H9 (cell line): ENCODE results near the gene CCDC92B. TPM values are rescaled to one million over a fixed set of nuclear protein-coding genes. Genes with fewer than 3 reads are reported as not detected.

Experiments
- DNase-seq: peaks from one replicate; pipeline ENCODE4 v3.0.0-alpha.2; 2017
- H2AFZ ChIP-seq: one replicate; pipeline ENCODE4 v1.6.1; 2013; ENCODE audit warnings: mild to moderate bottlenecking, low read length, control low read depth, moderate library complexity
- H2AK5ac ChIP-seq: 2 replicates; pipeline ENCODE4 v1.6.1; 2013; ENCODE audit warnings: low read length, control low read depth, mixed read lengths; ENCODE audit not compliant: insufficient read length
- H2BK120ac ChIP-seq: one replicate; pipeline ENCODE4 v1.6.1; 2013; ENCODE audit warnings: low read depth, mild to moderate bottlenecking, low read length, control low read depth, inconsistent platforms; ENCODE audit not compliant: poor library complexity, severe bottlenecking
- H2BK12ac ChIP-seq: 2 replicates; pipeline ENCODE4 v1.6.1; 2013; ENCODE audit warnings: low read length, control low read depth, mixed read lengths, low read depth; ENCODE audit not compliant: insufficient read length
- H2BK15ac ChIP-seq: 2 replicates; pipeline ENCODE4 v1.6.1; 2013; ENCODE audit warnings: low read depth, low read length, control low read depth
- H2BK20ac ChIP-seq: one replicate; pipeline ENCODE4 v1.6.1; 2013; ENCODE audit warnings: low read depth, mild to moderate bottlenecking, low read length, control low read depth, inconsistent platforms; ENCODE audit not compliant: poor library complexity, severe bottlenecking
- H2BK5ac ChIP-seq: 2 replicates; pipeline ENCODE4 v1.6.1; 2013; ENCODE audit warnings: low read length, control low read depth, mixed read lengths; ENCODE audit not compliant: insufficient read length
- H3K14ac ChIP-seq: 2 replicates; pipeline ENCODE4 v1.6.1; 2013; ENCODE audit warnings: low read length, control low read depth; ENCODE audit not compliant: insufficient read depth
- H3K18ac ChIP-seq: 2 replicates; pipeline ENCODE4 v1.6.1; 2013; ENCODE audit warnings: low read depth, mild to moderate bottlenecking, mixed read lengths, low read length, control low read depth; ENCODE audit not compliant: insufficient read length
- H3K23ac ChIP-seq: 2 replicates; pipeline ENCODE4 v1.6.1; 2013; ENCODE audit warnings: low read length, control low read depth, mixed read lengths, low read depth; ENCODE audit not compliant: insufficient read length
- H3K23me2 ChIP-seq: 2 replicates; pipeline ENCODE4 v1.6.1; 2013; ENCODE audit warnings: low read depth, mild to moderate bottlenecking, mixed read lengths, low read length, control low read depth; ENCODE audit not compliant: insufficient read length, poor library complexity, severe bottlenecking
- H3K27ac ChIP-seq: 2 replicates; pipeline ENCODE4 v1.5.1; 2013; ENCODE audit warnings: low read length, control low read depth, mixed read lengths, low read depth; ENCODE audit not compliant: insufficient read length
- H3K27me3 ChIP-seq: 2 replicates; pipeline ENCODE4 v1.6.1; 2013; ENCODE audit warnings: low read length, control low read depth, inconsistent platforms; ENCODE audit not compliant: insufficient read depth
- H3K4ac ChIP-seq: 2 replicates; pipeline ENCODE4 v1.6.1; 2013; ENCODE audit warnings: low read depth, mild to moderate bottlenecking, control low read depth, inconsistent platforms, low read length, moderate library complexity
- H3K4me1 ChIP-seq: 2 replicates; pipeline ENCODE4 v1.6.1; 2013; ENCODE audit warnings: low read length, control low read depth, inconsistent platforms; ENCODE audit not compliant: insufficient read depth
- H3K4me2 ChIP-seq: 2 replicates; pipeline ENCODE4 v1.6.1; 2013; ENCODE audit warnings: low read length, control low read depth, mixed read lengths; ENCODE audit not compliant: insufficient read length, insufficient read depth
- H3K56ac ChIP-seq: 2 replicates; pipeline ENCODE4 v1.6.1; 2013; ENCODE audit warnings: low read depth, mild to moderate bottlenecking, mixed read lengths, low read length, control low read depth; ENCODE audit not compliant: insufficient read length
- H3K79me1 ChIP-seq: 2 replicates; pipeline ENCODE4 v1.6.1; 2013; ENCODE audit warnings: low read depth, mild to moderate bottlenecking, moderate library complexity, low read length, control low read depth, inconsistent platforms; ENCODE audit not compliant: insufficient read depth, poor library complexity, severe bottlenecking
- H3K79me2 ChIP-seq: 2 replicates; pipeline ENCODE4 v1.6.1; 2013; ENCODE audit warnings: low read length, control low read depth, inconsistent platforms; ENCODE audit not compliant: insufficient read depth
- H3K9ac ChIP-seq: 2 replicates; pipeline ENCODE4 v1.6.1; 2013; ENCODE audit warnings: low read length, control low read depth, mixed read lengths; ENCODE audit not compliant: insufficient read length; ENCODE audit errors: extremely low read depth
- H3K9me3 ChIP-seq: one replicate; pipeline ENCODE4 v1.6.1; 2013; ENCODE audit warnings: low read depth, low read length, inconsistent platforms; ENCODE audit not compliant: control insufficient read depth
- H3T11ph ChIP-seq: one replicate; pipeline ENCODE4 v1.6.1; 2013; ENCODE audit warnings: mild to moderate bottlenecking, low read length, control low read depth, inconsistent platforms
- H4K20me1 ChIP-seq: one replicate; pipeline ENCODE4 v1.6.1; 2013; ENCODE audit not compliant: control insufficient read depth, insufficient read length, insufficient read depth
- H4K5ac ChIP-seq: 2 replicates; pipeline ENCODE4 v1.6.1; 2013; ENCODE audit warnings: low read depth, mild to moderate bottlenecking, mixed read lengths, low read length, control low read depth; ENCODE audit not compliant: insufficient read length
- H4K8ac ChIP-seq: replicated peaks from 2 replicates; pipeline ENCODE4 v1.6.1; 2013; ENCODE audit warnings: low read length, control low read depth, mixed read lengths, low read depth; ENCODE audit not compliant: insufficient read length
- H4K91ac ChIP-seq: 2 replicates; pipeline ENCODE4 v1.6.1; 2013; ENCODE audit warnings: low read depth, mild to moderate bottlenecking, moderate library complexity, mixed read lengths, low read length, control low read depth; ENCODE audit not compliant: insufficient read length
- H3K27ac Mint-ChIP-seq, 3 experiments: 2 replicates in 2 of 3; 3 replicates in 1 of 3; pipeline ENCODE4 v1.8.0; 2020 to 2021; ENCODE audit warnings: mixed read lengths in 3 of 3, mild to moderate bottlenecking in 1 of 3, moderate library complexity in 1 of 3
- H3K27me3 Mint-ChIP-seq: 2 replicates; pipeline ENCODE4 v1.8.0; 2021; ENCODE audit warnings: low read depth, mild to moderate bottlenecking, moderate library complexity, mixed read lengths
- H3K36me3 Mint-ChIP-seq, 3 experiments: 2 replicates in 2 of 3; 3 replicates in 1 of 3; pipeline ENCODE4 v1.8.0; 2020 to 2021; ENCODE audit warnings: low read depth in 3 of 3, mixed read lengths in 3 of 3; ENCODE audit not compliant: insufficient read depth in 1 of 3
- H3K4me1 Mint-ChIP-seq, 2 experiments: 2 replicates each; pipeline ENCODE4 v1.8.0; 2020; ENCODE audit warnings: mixed read lengths in 2 of 2
- H3K4me3 Mint-ChIP-seq, 2 experiments: 2 replicates in 1 of 2; 3 replicates in 1 of 2; pipeline ENCODE4 v1.8.0; 2020 to 2021; ENCODE audit warnings: mild to moderate bottlenecking in 2 of 2, mixed read lengths in 2 of 2, moderate library complexity in 1 of 2
- H3K9me3 Mint-ChIP-seq, 2 experiments: 2 replicates in 1 of 2; 3 replicates in 1 of 2; pipeline ENCODE4 v1.8.0; 2020; ENCODE audit warnings: mild to moderate bottlenecking in 2 of 2, mixed read lengths in 2 of 2, moderate library complexity in 1 of 2
- WGBS: extraction: QIAGEN DNeasy Blood & Tissue Kit; methylation state at CpG from one replicate; pipeline ENCODE4 v1.1.7; 2013; ENCODE audit warnings: missing lambda C conversion rate, low lambda C conversion rate, mixed read lengths; ENCODE audit not compliant: insufficient read length; ENCODE audit errors: extremely low coverage; 5-methylcytosine and 5-hydroxymethylcytosine counted together
- total RNA-seq: library from RNA; stranded (reverse); gene quantifications from 2 replicates; pipeline ENCODE4 v1.2.1, GENCODE V29; 2021
- TF ChIP-seq, protein P1 (sequence below): fragments of 200-600 bp; sonication (generic); conservative IDR thresholded peaks from 3 replicates; pipeline ENCODE4 v1.8.0; 2021; ENCODE audit warnings: antibody characterized with exemption, mild to moderate bottlenecking

Gene CCDC92B
- total RNA-seq, 1 experiment from 2014 or later = 8.0 TPM

DNA sequence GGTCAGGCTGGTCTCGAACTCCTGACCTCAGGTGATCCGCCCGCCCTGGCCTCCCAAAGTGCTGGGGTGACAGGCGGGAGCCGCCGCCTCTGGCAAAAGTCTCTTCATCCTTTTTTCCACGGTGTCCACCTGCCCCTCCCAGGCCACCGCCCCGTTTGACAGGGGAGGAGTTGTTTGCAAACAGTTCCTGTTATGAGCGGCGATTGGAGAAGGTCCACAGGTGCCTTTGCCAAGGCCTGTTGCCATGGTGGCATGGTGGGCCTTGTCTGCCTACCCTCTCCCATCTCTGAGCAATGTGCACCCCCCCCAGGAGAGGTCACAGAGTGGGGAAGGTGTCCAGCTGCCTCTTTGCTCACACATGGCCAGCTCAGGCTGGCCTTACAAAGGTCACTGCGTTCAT lies 30.8 kb upstream of the CCDC92B start:
- no peaks in the 10 kb centered on the region; a peak in 1 of 5 replicates for H3K9me3 Mint-ChIP-seq
- Histone ChIP-seq H3T11ph (no peak overlapping the region), H2AK5ac (no peak overlapping the region), H2BK5ac (no peak overlapping the region), H3K14ac (no peak overlapping the region), H2BK12ac (no peak overlapping the region), H3K79me1 (no peaks in the 10 kb centered on the region), H4K20me1 (no peaks in the 10 kb centered on the region), H3K18ac (no peak overlapping the region), H4K5ac (no peak overlapping the region), H4K91ac (no peak overlapping the region), H2AFZ (no peak overlapping the region), H3K4ac (no peak overlapping the region), H2BK20ac (no peak overlapping the region), H3K56ac (no peak overlapping the region), H2BK15ac (no peak overlapping the region), H3K4me2 (no peak overlapping the region), H3K23ac (no peak overlapping the region), H3K27me3 (no peaks in the 10 kb centered on the region; the same call in 1 of the 2 replicates), H3K4me1 (no peaks in the 10 kb centered on the region), H2BK120ac (no peak overlapping the region), H3K23me2 (peaks cover 8% of the 10 kb centered on the region), H3K27ac (no peak overlapping the region), H3K9ac (no peak overlapping the region), H3K9me3 (no peaks in the 10 kb centered on the region), H4K8ac (no peak overlapping the region), H3K79me2 (no peaks in the 10 kb centered on the region)
- H3K4me1 Mint-ChIP-seq = peaks cover 10 to 24% of the 10 kb centered on the region in 2 experiments; a peak in 3 of 4 replicates
- no peak for DNase-seq
- WGBS = no CpG with 5 or more reads among the region's 12 CpGs
- H3K4me3 Mint-ChIP-seq = no peak overlapping the region
- H3K36me3 Mint-ChIP-seq = no peaks in the 10 kb centered on the region
- no peak overlapping the region for H3K27ac Mint-ChIP-seq
- TF ChIP-seq, protein P1, sequence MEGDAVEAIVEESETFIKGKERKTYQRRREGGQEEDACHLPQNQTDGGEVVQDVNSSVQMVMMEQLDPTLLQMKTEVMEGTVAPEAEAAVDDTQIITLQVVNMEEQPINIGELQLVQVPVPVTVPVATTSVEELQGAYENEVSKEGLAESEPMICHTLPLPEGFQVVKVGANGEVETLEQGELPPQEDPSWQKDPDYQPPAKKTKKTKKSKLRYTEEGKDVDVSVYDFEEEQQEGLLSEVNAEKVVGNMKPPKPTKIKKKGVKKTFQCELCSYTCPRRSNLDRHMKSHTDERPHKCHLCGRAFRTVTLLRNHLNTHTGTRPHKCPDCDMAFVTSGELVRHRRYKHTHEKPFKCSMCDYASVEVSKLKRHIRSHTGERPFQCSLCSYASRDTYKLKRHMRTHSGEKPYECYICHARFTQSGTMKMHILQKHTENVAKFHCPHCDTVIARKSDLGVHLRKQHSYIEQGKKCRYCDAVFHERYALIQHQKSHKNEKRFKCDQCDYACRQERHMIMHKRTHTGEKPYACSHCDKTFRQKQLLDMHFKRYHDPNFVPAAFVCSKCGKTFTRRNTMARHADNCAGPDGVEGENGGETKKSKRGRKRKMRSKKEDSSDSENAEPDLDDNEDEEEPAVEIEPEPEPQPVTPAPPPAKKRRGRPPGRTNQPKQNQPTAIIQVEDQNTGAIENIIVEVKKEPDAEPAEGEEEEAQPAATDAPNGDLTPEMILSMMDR = no peak
- H3K27me3 Mint-ChIP-seq = peaks cover 15% of the 10 kb centered on the region
